B cell (primary cell): ENCODE data around the gene PLEKHA3. TPM values are rescaled to one million over a fixed set of nuclear protein-coding genes. Genes with fewer than 3 reads are reported as not detected.

Experiments
- ATAC-seq: fragments of 200-7000 bp; cut with Tn5 transposase; one replicate; pipeline ENCODE4 v1.10.0; 2021; ENCODE audit warnings: low read depth, mild to moderate bottlenecking, moderate number of reproducible peaks, moderate library complexity
- CTCF ChIA-PET: fragments of 350-600 bp; sonication (Branson Sonifier 250); formaldehyde crosslinking; loops from one replicate; lab custom pipeline; 2021; ENCODE audit warnings: antibody characterized with exemption, inconsistent platforms; lab: Charles Lee
- POLR2A ChIA-PET: fragments of 350-600 bp; sonication (Branson Sonifier 250); formaldehyde crosslinking; loops from one replicate; lab custom pipeline; 2021; ENCODE audit warnings: antibody characterized with exemption; lab: Charles Lee
- DNase-seq: peaks from one replicate; pipeline ENCODE4 v3.0.0; 2013
- H2AFZ ChIP-seq: 2 replicates; pipeline ENCODE4 v1.6.1; 2012; ENCODE audit warnings: mild to moderate bottlenecking, low read depth, low read length; ENCODE audit not compliant: insufficient read depth, poor library complexity, severe bottlenecking
- H3K27ac ChIP-seq, 2 donors: 1 replicate in 1 of 2; 2 replicates in 1 of 2; pipeline ENCODE4 v1.5.1; 2012 to 2013; ENCODE audit warnings: low read length in 2 of 2, mild to moderate bottlenecking in 2 of 2, moderate library complexity in 1 of 2
- H3K27me3 ChIP-seq, 4 experiments: fragments of 200-600 bp in 1 of 4; sonication (generic) in 1 of 4; replicated peaks in 1 of 4; 1 replicate in 2 of 4; 2 replicates in 2 of 4; pipeline versions ENCODE4 v1.6.1 to v1.7.0; 2013 to 2016; ENCODE audit warnings: low read length in 3 of 4, mild to moderate bottlenecking in 2 of 4, mixed read lengths in 1 of 4, moderate library complexity in 1 of 4; ENCODE audit not compliant: insufficient read depth in 4 of 4, control insufficient read depth in 3 of 4; ENCODE audit errors: control extremely low read depth in 1 of 4
- H3K36me3 ChIP-seq, 2 experiments: replicated peaks in 1 of 2; 1 replicate in 1 of 2; 2 replicates in 1 of 2; pipeline versions ENCODE4 v1.6.1 to v1.7.1; 2013; ENCODE audit warnings: low read length in 1 of 2; ENCODE audit not compliant: insufficient read depth in 2 of 2, control insufficient read depth in 1 of 2; ENCODE audit errors: control extremely low read depth in 1 of 2, extremely low read depth in 1 of 2
- H3K4me1 ChIP-seq, 2 donors: fragments of 200-600 bp in 1 of 2; sonication (generic) in 1 of 2; 1 replicate in 1 of 2; 2 replicates in 1 of 2; pipeline versions ENCODE4 v1.5.1 to v1.6.1; 2013 to 2017; ENCODE audit warnings: low read length in 2 of 2; ENCODE audit not compliant: control insufficient read depth in 2 of 2, insufficient read depth in 2 of 2
- H3K4me2 ChIP-seq: replicated peaks from 2 replicates; pipeline ENCODE3; 2012; ENCODE audit warnings: mild to moderate bottlenecking, low read depth, low read length; ENCODE audit not compliant: poor library complexity, severe bottlenecking
- H3K4me3 ChIP-seq, 5 experiments: fragments of 200-600 bp in 1 of 5; sonication (generic) in 1 of 5; 1 replicate in 3 of 5; 2 replicates in 2 of 5; pipeline versions ENCODE4 v1.5.1 to v1.7.0; 2011 to 2016; ENCODE audit warnings: low read length in 4 of 5, mild to moderate bottlenecking in 4 of 5, low read depth in 2 of 5, control low read depth in 1 of 5, moderate library complexity in 1 of 5; ENCODE audit not compliant: insufficient read depth in 1 of 5; ENCODE audit errors: control extremely low read depth in 1 of 5, extremely low read depth in 1 of 5
- H3K79me2 ChIP-seq: fragments of 200-600 bp; sonication (generic); one replicate; pipeline ENCODE4 v1.6.0; 2016; ENCODE audit warnings: low read length; ENCODE audit not compliant: control insufficient read depth, insufficient read depth
- H3K9ac ChIP-seq: fragments of 200-600 bp; sonication (generic); 2 replicates; pipeline ENCODE4 v1.6.1; 2017; ENCODE audit warnings: mild to moderate bottlenecking, low read length, moderate library complexity
- H3K9me3 ChIP-seq, 3 donors: one replicate each; pipeline versions ENCODE4 v1.6.1 to v1.7.1; 2013; ENCODE audit warnings: low read length in 2 of 3; ENCODE audit not compliant: control insufficient read depth in 2 of 3, insufficient read depth in 1 of 3; ENCODE audit errors: control extremely low read depth in 1 of 3
- H4K20me1 ChIP-seq: 2 replicates; pipeline ENCODE4 v1.6.0; 2012; ENCODE audit warnings: mild to moderate bottlenecking, low read length; ENCODE audit not compliant: insufficient read depth, control insufficient read depth, poor library complexity, severe bottlenecking
- H3K27ac Mint-ChIP-seq: one replicate; pipeline ENCODE4 v1.8.0; 2021; ENCODE audit warnings: mixed read lengths
- H3K27me3 Mint-ChIP-seq: one replicate; pipeline ENCODE4 v1.8.0; 2021; ENCODE audit warnings: mixed read lengths
- H3K4me1 Mint-ChIP-seq: one replicate; pipeline ENCODE4 v1.8.0; 2021; ENCODE audit warnings: mixed read lengths
- H3K4me3 Mint-ChIP-seq: one replicate; pipeline ENCODE4 v1.8.0; 2021; ENCODE audit warnings: mixed read lengths
- H3K9me3 Mint-ChIP-seq: one replicate; pipeline ENCODE4 v1.8.0; 2022; ENCODE audit warnings: mixed read lengths; ENCODE audit not compliant: insufficient read depth
- CTCF ChIP-seq: fragments of 200-600 bp; IDR thresholded peaks from one replicate; pipeline ENCODE4 v1.8.0; 2022; ENCODE audit warnings: antibody characterized with exemption, mild to moderate bottlenecking
- EZH2 ChIP-seq: IDR thresholded peaks from 2 replicates; pipeline ENCODE4 v1.6.1; 2012; ENCODE audit warnings: borderline replicate concordance, low read depth, mild to moderate bottlenecking, moderate library complexity, low read length; ENCODE audit not compliant: insufficient read depth, poor library complexity, severe bottlenecking
- WGBS: methylation state at CpG from one replicate; pipeline ENCODE4 v1.1.5; 2013; ENCODE audit warnings: missing lambda C conversion rate; ENCODE audit not compliant: insufficient coverage; 5-methylcytosine and 5-hydroxymethylcytosine counted together
- intact Hi-C: fragments of 100-400 bp; cut with micrococcal nuclease; formaldehyde crosslinking; loops from one replicate; pipeline ENCODE4 v1.10.0; 2022
- polyA plus RNA-seq: library from polyadenylated mRNA; depleted of rRNA; stranded (reverse); fragments of >200 nt; gene quantifications from 2 replicates; pipeline ENCODE4 v1.2.3, GENCODE V29; 2012
- total RNA-seq, 2 donors: library from RNA; stranded (reverse); fragments of 120-200 nt in 1 of 2; gene quantifications; 1 replicate in 1 of 2; 2 replicates in 1 of 2; pipeline versions ENCODE4 v1.2.3 to v1.2.4, GENCODE V29; 2013 to 2022

PLEKHA3 gene
- total and polyA plus RNA-seq, 2 donors (not counting 1 experiment from before 2014, with no cell fraction given), result 4.8 to 29.3 TPM

DNA sequence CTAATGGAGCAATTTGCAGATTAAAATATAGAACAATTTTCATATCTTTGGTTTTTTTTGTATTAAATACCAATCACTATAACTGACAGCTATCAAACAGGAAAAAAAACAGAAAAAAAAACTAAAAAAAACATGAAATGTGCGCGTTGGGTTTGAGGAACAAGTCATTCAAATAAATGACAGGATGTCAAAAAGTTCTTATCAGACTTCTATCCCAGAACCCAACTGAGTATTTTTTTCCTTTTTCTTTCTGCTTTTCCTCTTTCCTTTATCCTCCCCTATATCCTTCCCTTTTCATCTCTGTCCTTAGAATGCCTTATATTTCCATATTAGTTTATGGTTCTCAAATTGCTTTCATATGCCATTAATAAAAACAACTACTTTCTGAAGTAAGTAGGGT lies 43.6 kb upstream of the PLEKHA3 start:
- no peaks in the 10 kb centered on the region for H3K9me3 Mint-ChIP-seq
- H3K27ac ChIP-seq, result no peak overlapping the region
- H3K36me3 ChIP-seq, result peaks cover 0 to 68% of the 10 kb centered on the region in 2 experiments
- no peak overlapping the region for H3K9ac ChIP-seq
- H3K4me3 ChIP-seq, result no peak overlapping the region
- H3K27me3 Mint-ChIP-seq, result no peaks in the 10 kb centered on the region
- ATAC-seq (no peak), DNase-seq (no peak)
- no peak overlapping the region for H2AFZ ChIP-seq
- no peaks in the 10 kb centered on the region for H3K79me2 ChIP-seq
- H3K4me2 ChIP-seq, result no peak overlapping the region
- CTCF ChIA-PET, result interaction anchor here (1.5 kb wide), 1 partner anchor 22 kb away, joined by 3 read pairs; no protein-coding TSS in a partner anchor
- no peaks in the 10 kb centered on the region for H3K9me3 ChIP-seq
- no peaks in the 10 kb centered on the region for H3K4me1 ChIP-seq
- H3K4me3 Mint-ChIP-seq, result no peak overlapping the region
- TF ChIP-seq CTCF (no peak), EZH2 (no peak)
- POLR2A ChIA-PET, result no interaction called here
- no peaks in the 10 kb centered on the region for H3K27me3 ChIP-seq
- H4K20me1 ChIP-seq, result no peaks in the 10 kb centered on the region
- no peak overlapping the region for H3K27ac Mint-ChIP-seq
- WGBS, result no CpG with 5 or more reads among the region's 2 CpGs
- H3K4me1 Mint-ChIP-seq, result no peaks in the 10 kb centered on the region
- intact Hi-C loops, result no loop called here

DNA sequence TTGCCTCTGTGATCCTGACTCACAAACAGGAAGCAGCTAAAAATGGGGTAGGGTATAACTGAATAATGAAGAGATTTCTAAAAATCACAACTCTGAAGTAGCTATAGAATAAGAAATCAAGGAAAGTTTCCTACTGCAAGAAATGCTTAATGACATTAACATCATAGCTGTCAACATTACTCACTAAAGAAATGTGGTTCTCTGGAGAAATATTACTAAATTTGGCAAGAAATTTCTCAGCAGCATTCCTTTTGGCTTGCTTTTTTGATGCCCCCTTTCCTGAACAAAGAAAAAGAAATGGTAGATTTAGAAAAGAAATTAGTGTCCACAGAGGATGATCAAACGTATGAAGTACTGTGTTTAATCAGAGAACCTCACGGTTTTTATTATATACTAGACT lies 38.8 kb upstream of the PLEKHA3 start:
- no peaks in the 10 kb centered on the region for H3K4me1 ChIP-seq
- ChIA-PET POLR2A (no interaction called here), CTCF (no interaction called here)
- Mint-ChIP-seq H3K27me3 (no peaks in the 10 kb centered on the region), H3K9me3 (no peaks in the 10 kb centered on the region), H3K4me1 (peaks cover 1% of the 10 kb centered on the region), H3K4me3 (no peak overlapping the region), H3K27ac (no peak overlapping the region)
- H3K4me2 ChIP-seq, result no peak overlapping the region
- H3K79me2 ChIP-seq, result peaks cover 7% of the 10 kb centered on the region
- no peak overlapping the region for H3K4me3 ChIP-seq
- no peaks in the 10 kb centered on the region for H3K27me3 ChIP-seq
- no peak overlapping the region for H3K9ac ChIP-seq
- no peak for DNase-seq
- no CpG with 5 or more reads among the region's 2 CpGs for WGBS
- no peak overlapping the region for H3K27ac ChIP-seq
- TF ChIP-seq EZH2 (no peak), CTCF (no peak)
- intact Hi-C loops, result no loop called here
- no peak overlapping the region for H2AFZ ChIP-seq
- ATAC-seq, result no peak
- H4K20me1 ChIP-seq, result peaks cover 9% of the 10 kb centered on the region
- H3K9me3 ChIP-seq, result no peaks in the 10 kb centered on the region
- peaks cover 9 to 67% of the 10 kb centered on the region in 2 experiments for H3K36me3 ChIP-seq
